NB4 (cell line): ENCODE measurements around the gene ANKRD31.
"Not testable (repeated sequence)": the region's sequence is repeated elsewhere in the genome, so short reads cannot be mapped to it uniquely, and the experiment has no call there.

ENCODE experiments used
- DNase-seq: peaks from one replicate; pipeline ENCODE4 v3.0.0; 2010; ENCODE audit warnings: low read depth
- H3K4me3 ChIP-seq: one replicate; pipeline ENCODE4 v1.5.1; 2011; ENCODE audit warnings: mild to moderate bottlenecking, low read depth, low read length, moderate library complexity
- CTCF ChIP-seq: IDR thresholded peaks from one replicate; pipeline ENCODE4 v1.5.1; 2012; ENCODE audit warnings: low read depth, low read length
- MAX ChIP-seq: IDR thresholded peaks from 2 replicates; pipeline ENCODE4 v1.6.1; 2011; ENCODE audit warnings: low read depth, low read length
- MYC ChIP-seq: IDR thresholded peaks from 2 replicates; pipeline ENCODE4 v1.6.1; 2011; ENCODE audit warnings: low read depth, low read length
- POLR2A ChIP-seq: IDR thresholded peaks from 2 replicates; pipeline ENCODE4 v1.6.1; 2011; ENCODE audit warnings: mild to moderate bottlenecking; ENCODE audit not compliant: insufficient read length; ENCODE audit errors: extremely low read depth

ANKRD31 gene

GRCh38 chr5:75275756-75276155, 39.1 kb upstream of the ANKRD31 start:
- no peak for DNase-seq
- no peak overlapping the region for H3K4me3 ChIP-seq
- TF ChIP-seq POLR2A = no peak

- TF ChIP-seq MAX (no peak), MYC (no peak), CTCF (no peak)
- H3K4me3 ChIP-seq = no peak overlapping the region
- no peak for DNase-seq
Measured at GRCh38 chr5:75275147-75275546, 38.5 kb upstream of the ANKRD31 start.

GRCh38 chr5:75274486-75274885, 37.8 kb upstream of the ANKRD31 start:
- TF ChIP-seq POLR2A (no peak), CTCF (no peak), MYC (no peak), MAX (no peak)
- DNase-seq = no peak
- no peak overlapping the region for H3K4me3 ChIP-seq

DNA sequence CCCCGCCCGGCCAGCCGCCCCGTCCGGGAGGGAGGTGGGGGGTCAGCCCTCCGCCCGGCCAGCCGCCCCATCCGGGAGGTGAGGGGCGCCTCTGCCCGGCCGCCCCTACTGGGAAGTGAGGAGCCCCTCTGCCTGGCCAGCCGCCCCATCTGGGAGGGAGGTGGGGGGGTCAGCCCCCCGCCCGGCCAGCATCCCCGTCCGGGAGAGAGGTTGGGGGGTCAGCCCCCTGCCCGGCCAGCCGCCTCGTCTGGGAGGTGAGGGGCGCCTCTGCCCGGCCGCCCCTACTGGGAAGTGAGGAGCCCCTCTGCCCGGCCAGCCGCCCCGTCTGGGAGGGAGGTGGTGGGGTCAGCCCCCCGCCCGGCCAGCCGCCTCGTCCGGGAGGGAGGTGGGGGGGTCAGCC, 33.9 kb upstream of the ANKRD31 start:
- not testable (repeated sequence) for DNase-seq

DNA sequence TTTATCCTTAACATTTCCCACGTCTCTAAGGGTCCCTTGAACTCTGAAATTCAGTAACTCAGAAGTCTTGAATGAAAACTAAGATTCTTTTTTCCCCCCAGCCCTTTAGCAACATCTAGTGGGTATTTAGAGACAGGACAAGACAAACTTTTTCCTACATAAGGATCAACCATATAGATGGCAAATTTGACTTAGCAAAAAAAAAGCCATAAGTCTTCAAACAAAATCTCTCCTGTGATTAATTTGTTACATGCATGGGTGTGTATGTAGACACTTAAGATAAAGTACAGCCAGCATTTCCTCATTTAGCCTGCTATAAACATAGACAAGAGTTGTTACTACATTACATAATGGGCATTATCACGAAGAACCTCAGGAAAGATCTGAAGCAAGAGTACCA, 29.1 kb upstream of the ANKRD31 start:
- H3K4me3 ChIP-seq = no peak overlapping the region
- peak; percentile 48 for DNase-seq
- TF ChIP-seq MAX (no peak), POLR2A (no peak), CTCF (peak; percentile 39)

More for the DNA sequence above, 33.9 kb upstream of the ANKRD31 start:
- not testable (repeated sequence) for H3K4me3 ChIP-seq

GRCh38 chr5:75262271-75262670, 25.6 kb upstream of the ANKRD31 start:
- DNase-seq = no peak
- TF ChIP-seq MYC = no peak
- H3K4me3 ChIP-seq = no peak overlapping the region

GRCh38 chr5:75260708-75261107, 24.0 kb upstream of the ANKRD31 start:
- no peak for TF ChIP-seq MYC
- TF ChIP-seq MAX = no peak
- TF ChIP-seq CTCF = no peak
- TF ChIP-seq POLR2A = no peak
- no peak overlapping the region for H3K4me3 ChIP-seq
- DNase-seq = no peak

- DNase-seq, H3K4me3 ChIP-seq: not testable (repeated sequence)
Measured at GRCh38 chr5:75250452-75250851, 13.8 kb upstream of the ANKRD31 start.
